Chondrocyte (in vitro differentiated cells): ENCODE results near the gene TNNT2. TPM values are rescaled to one million over a fixed set of nuclear protein-coding genes. Genes with fewer than 3 reads are reported as not detected.

Experiments used
- DNase-seq: peaks from one replicate; pipeline ENCODE4 v3.0.0; 2021; ENCODE audit warnings: mixed read lengths, low spot score
- H3K27ac Mint-ChIP-seq: one replicate; pipeline ENCODE4 v1.8.0; 2021; ENCODE audit warnings: mild to moderate bottlenecking, moderate library complexity, mixed read lengths; ENCODE audit not compliant: unreplicated experiment
- H3K27me3 Mint-ChIP-seq: 2 replicates; pipeline ENCODE4 v1.8.0; 2021; ENCODE audit warnings: low read depth, mixed read lengths
- H3K36me3 Mint-ChIP-seq: 2 replicates; pipeline ENCODE4 v1.8.0; 2021; ENCODE audit warnings: low read depth, mixed read lengths
- H3K4me1 Mint-ChIP-seq: 2 replicates; pipeline ENCODE4 v1.8.0; 2021; ENCODE audit warnings: low read depth, mild to moderate bottlenecking, mixed read lengths
- H3K4me3 Mint-ChIP-seq: one replicate; pipeline ENCODE4 v1.8.0; 2021; ENCODE audit warnings: mild to moderate bottlenecking, moderate library complexity, mixed read lengths; ENCODE audit not compliant: unreplicated experiment
- H3K9me3 Mint-ChIP-seq: 2 replicates; pipeline ENCODE4 v1.8.0; 2021; ENCODE audit warnings: low read depth, mixed read lengths
- CTCF ChIP-seq: fragments of 200-600 bp; sonication (generic); IDR thresholded peaks from 2 replicates; pipeline ENCODE4 v1.5.0; 2021; ENCODE audit warnings: antibody characterized with exemption, mild to moderate bottlenecking, moderate library complexity
- long read RNA-seq: library from polyadenylated mRNA; stranded (forward); transcript quantifications from one replicate; pipeline ENCODE4 v2.0.0, GENCODE V29; 2021
- total RNA-seq: library from RNA; stranded (reverse); gene quantifications from 3 replicates; pipeline ENCODE4 v1.2.1, GENCODE V29; 2021

Gene TNNT2
- 20.3 to 21.6 TPM (median 21.2 TPM) in 3 replicates for total RNA-seq
- long read RNA-seq, partial matches to known transcripts = 2 of 3 reads
- long read RNA-seq, other reads (novel, unspliced or antisense) = 1 of 3 reads

- peak within 1 kb of the TSS; percentile 57 for H3K4me3 Mint-ChIP-seq
- H3K4me1 Mint-ChIP-seq = peaks cover 25% of the 10 kb centered on the region
- peak within 1 kb of the TSS; percentile 87 for H3K27ac Mint-ChIP-seq
Measured at GRCh38 chr1:201377611-201378092, at the start of gene TNNT2. Gene TNNT2, minus strand, starts transcription at chr1:201377680. Its CDS starts 4,426 bp downstream, at chr1:201373254.

GRCh38 chr1:201426479-201427310, 49.2 kb upstream of the TNNT2 start:
- H3K27ac Mint-ChIP-seq = no peak overlapping the region
- no peaks in the 10 kb centered on the region for H3K36me3 Mint-ChIP-seq
- TF ChIP-seq CTCF = no peak
- H3K4me1 Mint-ChIP-seq = peaks cover 3% of the 10 kb centered on the region
- DNase-seq = no peak
- no peaks in the 10 kb centered on the region for H3K27me3 Mint-ChIP-seq
- H3K9me3 Mint-ChIP-seq = no peaks in the 10 kb centered on the region
- no peak overlapping the region for H3K4me3 Mint-ChIP-seq

More at GRCh38 chr1:201377611-201378092, at the start of gene TNNT2:
- DNase-seq = no peak
- no peaks in the 10 kb centered on the region for H3K9me3 Mint-ChIP-seq
- no peaks in the 10 kb centered on the region for H3K27me3 Mint-ChIP-seq
- no peaks in the 10 kb centered on the region for H3K36me3 Mint-ChIP-seq
- no peak for TF ChIP-seq CTCF

GRCh38 chr1:201424146-201424545, 46.7 kb upstream of the TNNT2 start:
- H3K27ac Mint-ChIP-seq = no peak overlapping the region

GRCh38 chr1:201423655-201424054, 46.2 kb upstream of the TNNT2 start:
- Mint-ChIP-seq H3K4me1 (peaks cover 31% of the 10 kb centered on the region), H3K27me3 (no peaks in the 10 kb centered on the region), H3K4me3 (no peak overlapping the region), H3K9me3 (no peaks in the 10 kb centered on the region), H3K27ac (no peak overlapping the region), H3K36me3 (no peaks in the 10 kb centered on the region)
- TF ChIP-seq CTCF = no peak
- DNase-seq = no peak

More at GRCh38 chr1:201424146-201424545, 46.7 kb upstream of the TNNT2 start:
- Mint-ChIP-seq H3K9me3 (no peaks in the 10 kb centered on the region), H3K4me3 (no peak overlapping the region), H3K4me1 (peaks cover 28% of the 10 kb centered on the region), H3K27me3 (no peaks in the 10 kb centered on the region), H3K36me3 (no peaks in the 10 kb centered on the region)
- TF ChIP-seq CTCF = no peak
- DNase-seq = no peak

GRCh38 chr1:201422436-201423030, 45.1 kb upstream of the TNNT2 start:
- peaks cover 31% of the 10 kb centered on the region for H3K4me1 Mint-ChIP-seq
- H3K27ac Mint-ChIP-seq = no peak overlapping the region
- H3K9me3 Mint-ChIP-seq = no peaks in the 10 kb centered on the region
- TF ChIP-seq CTCF = no peak
- H3K4me3 Mint-ChIP-seq = no peak overlapping the region
- no peaks in the 10 kb centered on the region for H3K27me3 Mint-ChIP-seq
- DNase-seq = no peak
- H3K36me3 Mint-ChIP-seq = no peaks in the 10 kb centered on the region
